SK-N-SH (cell line): Measurements from ENCODE around the gene ANKH.

Experiments used
- CHD2 ChIP-seq: fragments of 150-350 bp; IDR thresholded peaks from 2 replicates; pipeline ENCODE4 v1.6.1; 2018; ENCODE audit warnings: low read length; ENCODE audit not compliant: partially characterized antibody
- TF ChIP-seq, protein P1 (sequence below): IDR thresholded peaks from 2 replicates; pipeline ENCODE4 v1.6.1; 2012; ENCODE audit warnings: mild to moderate bottlenecking, low read depth, low read length, moderate library complexity

DNA sequence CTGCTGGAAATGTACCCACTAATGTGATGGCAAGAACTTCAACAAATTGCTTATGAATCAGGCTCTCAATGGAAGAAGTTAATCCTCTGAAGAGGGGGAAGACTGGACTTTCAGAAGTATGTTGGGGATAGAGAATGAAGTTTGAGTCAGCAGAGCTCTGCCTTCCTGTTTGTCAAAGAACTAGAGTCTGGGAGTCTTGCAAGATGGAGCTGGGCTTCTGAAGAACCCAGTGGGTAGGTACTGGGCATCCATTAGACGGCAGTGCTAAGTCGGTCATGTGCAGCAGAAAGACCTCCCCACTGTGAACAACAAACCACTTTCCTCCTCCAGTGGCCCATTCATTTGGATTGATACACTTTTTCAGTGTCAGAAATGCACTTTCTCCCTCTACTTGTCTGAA is 172.4 kb downstream of the ANKH start:
- TF ChIP-seq CHD2, result no peak
- TF ChIP-seq, protein P1, sequence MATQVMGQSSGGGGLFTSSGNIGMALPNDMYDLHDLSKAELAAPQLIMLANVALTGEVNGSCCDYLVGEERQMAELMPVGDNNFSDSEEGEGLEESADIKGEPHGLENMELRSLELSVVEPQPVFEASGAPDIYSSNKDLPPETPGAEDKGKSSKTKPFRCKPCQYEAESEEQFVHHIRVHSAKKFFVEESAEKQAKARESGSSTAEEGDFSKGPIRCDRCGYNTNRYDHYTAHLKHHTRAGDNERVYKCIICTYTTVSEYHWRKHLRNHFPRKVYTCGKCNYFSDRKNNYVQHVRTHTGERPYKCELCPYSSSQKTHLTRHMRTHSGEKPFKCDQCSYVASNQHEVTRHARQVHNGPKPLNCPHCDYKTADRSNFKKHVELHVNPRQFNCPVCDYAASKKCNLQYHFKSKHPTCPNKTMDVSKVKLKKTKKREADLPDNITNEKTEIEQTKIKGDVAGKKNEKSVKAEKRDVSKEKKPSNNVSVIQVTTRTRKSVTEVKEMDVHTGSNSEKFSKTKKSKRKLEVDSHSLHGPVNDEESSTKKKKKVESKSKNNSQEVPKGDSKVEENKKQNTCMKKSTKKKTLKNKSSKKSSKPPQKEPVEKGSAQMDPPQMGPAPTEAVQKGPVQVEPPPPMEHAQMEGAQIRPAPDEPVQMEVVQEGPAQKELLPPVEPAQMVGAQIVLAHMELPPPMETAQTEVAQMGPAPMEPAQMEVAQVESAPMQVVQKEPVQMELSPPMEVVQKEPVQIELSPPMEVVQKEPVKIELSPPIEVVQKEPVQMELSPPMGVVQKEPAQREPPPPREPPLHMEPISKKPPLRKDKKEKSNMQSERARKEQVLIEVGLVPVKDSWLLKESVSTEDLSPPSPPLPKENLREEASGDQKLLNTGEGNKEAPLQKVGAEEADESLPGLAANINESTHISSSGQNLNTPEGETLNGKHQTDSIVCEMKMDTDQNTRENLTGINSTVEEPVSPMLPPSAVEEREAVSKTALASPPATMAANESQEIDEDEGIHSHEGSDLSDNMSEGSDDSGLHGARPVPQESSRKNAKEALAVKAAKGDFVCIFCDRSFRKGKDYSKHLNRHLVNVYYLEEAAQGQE, result no peak
